Upper lobe of right lung (tissue), 1 donor: ENCODE results near the gene UQCRHL. TPM values are rescaled to one million over a fixed set of nuclear protein-coding genes. Genes with fewer than 3 reads are reported as not detected.
A peak's percentile ranks its signal among the peaks of the same experiment; 100 is the strongest.

Experiments
- ATAC-seq: fragments of 200-7000 bp; cut with Tn5 transposase; one replicate; pipeline ENCODE4 v1.9.1; 2020; ENCODE audit warnings: mild to moderate bottlenecking, moderate library complexity
- DNase-seq: peaks from one replicate; pipeline ENCODE4 v3.0.0-alpha.2; 2020
- H3K27ac ChIP-seq: fragments of 200-600 bp; one replicate; pipeline ENCODE4 v1.8.0; 2022
- H3K27me3 ChIP-seq: fragments of 200-600 bp; one replicate; pipeline ENCODE4 v1.8.0; 2022; ENCODE audit warnings: mild to moderate bottlenecking
- H3K36me3 ChIP-seq: fragments of 200-600 bp; one replicate; pipeline ENCODE4 v1.8.0; 2022
- H3K4me1 ChIP-seq: fragments of 200-600 bp; one replicate; pipeline ENCODE4 v1.8.0; 2022
- H3K4me3 ChIP-seq: fragments of 200-600 bp; one replicate; pipeline ENCODE4 v1.8.0; 2022; ENCODE audit warnings: mild to moderate bottlenecking
- H3K9me3 ChIP-seq: fragments of 200-600 bp; one replicate; pipeline ENCODE4 v1.8.0; 2022
- CTCF ChIP-seq: fragments of 200-600 bp; IDR thresholded peaks from one replicate; pipeline ENCODE4 v1.8.0; 2022; ENCODE audit warnings: antibody characterized with exemption
- intact Hi-C: fragments of 100-400 bp; cut with DNase I; formaldehyde crosslinking; loops from one replicate; pipeline ENCODE4 v1.11.0; 2022
- total RNA-seq: library from RNA; stranded (reverse); fragmentation: NEBNext Ultra II Directional; extraction: Animal tissue kit (Norgen Biotek cat#: 25700); gene quantifications from one replicate; pipeline ENCODE4 v1.2.1, GENCODE V29; 2021
- donor health status: DM: no; HTN: yes; CAD: no; lungs with severe emphysema.

The UQCRHL gene
- total RNA-seq, 1 donor from 2014 or later = 0.93 TPM

- H3K4me3 ChIP-seq = no peak overlapping the region
- H3K27me3 ChIP-seq = no peaks in the 10 kb centered on the region
- H3K36me3 ChIP-seq = peaks cover 35% of the 10 kb centered on the region
- no peak for DNase-seq
- H3K27ac ChIP-seq = no peak overlapping the region
- no peaks in the 10 kb centered on the region for H3K9me3 ChIP-seq
- H3K4me1 ChIP-seq = no peaks in the 10 kb centered on the region
- intact Hi-C loops = no loop called here
- no peak for TF ChIP-seq CTCF
- ATAC-seq = peak; percentile 7
Observed at GRCh38 chr1:15777909-15778707, 29.3 kb downstream of the UQCRHL start.

- no peak for TF ChIP-seq CTCF
- H3K27ac ChIP-seq = no peak overlapping the region
- no peaks in the 10 kb centered on the region for H3K4me1 ChIP-seq
- DNase-seq (no peak), ATAC-seq (no peak)
- no peak overlapping the region for H3K4me3 ChIP-seq
- no peaks in the 10 kb centered on the region for H3K9me3 ChIP-seq
- H3K27me3 ChIP-seq = no peaks in the 10 kb centered on the region
- peaks cover 44% of the 10 kb centered on the region for H3K36me3 ChIP-seq
- intact Hi-C loops = no loop called here
Observed at GRCh38 chr1:15775706-15776105, 31.7 kb downstream of the UQCRHL start.

GRCh38 chr1:15771836-15772515 is 35.5 kb downstream of the UQCRHL start:
- DNase-seq = no peak
- Histone ChIP-seq H3K27me3 (no peaks in the 10 kb centered on the region), H3K4me1 (no peaks in the 10 kb centered on the region), H3K9me3 (no peaks in the 10 kb centered on the region), H3K4me3 (no peak overlapping the region), H3K27ac (no peak overlapping the region), H3K36me3 (peaks cover 37% of the 10 kb centered on the region)
- intact Hi-C loops = no loop called here
- no peak for TF ChIP-seq CTCF
- no peak for ATAC-seq

GRCh38 chr1:15770313-15770962 is 37.0 kb downstream of the UQCRHL start:
- Histone ChIP-seq H3K36me3 (peaks cover 35% of the 10 kb centered on the region), H3K27me3 (no peaks in the 10 kb centered on the region), H3K27ac (no peak overlapping the region), H3K4me1 (no peaks in the 10 kb centered on the region), H3K9me3 (no peaks in the 10 kb centered on the region), H3K4me3 (no peak overlapping the region)
- no peak for TF ChIP-seq CTCF
- DNase-seq (no peak), ATAC-seq (peak; percentile 27)
- intact Hi-C loops = no loop called here

GRCh38 chr1:15768388-15768787 is 39.1 kb downstream of the UQCRHL start:
- H3K4me3 ChIP-seq = no peak overlapping the region
- no peaks in the 10 kb centered on the region for H3K9me3 ChIP-seq
- no peak for TF ChIP-seq CTCF
- intact Hi-C loops = no loop called here
- H3K36me3 ChIP-seq = peaks cover 26% of the 10 kb centered on the region
- no peak overlapping the region for H3K27ac ChIP-seq
- H3K27me3 ChIP-seq = no peaks in the 10 kb centered on the region
- DNase-seq (no peak), ATAC-seq (no peak)
- H3K4me1 ChIP-seq = no peaks in the 10 kb centered on the region
